Right hindlimb (tissue), 1 donor: Measurements from ENCODE around the gene GAB1.
"Not testable (repeated sequence)": the region's sequence is repeated elsewhere in the genome, so short reads cannot be mapped to it uniquely, and the experiment has no call there.

Source experiments
- DNase-seq: peaks from one replicate; pipeline ENCODE4 v3.0.0-alpha.2; 2018

GAB1 gene

GRCh38 chr4:143339497-143339896 is 2.8 kb downstream of the GAB1 start:
- no peak for DNase-seq

DNA sequence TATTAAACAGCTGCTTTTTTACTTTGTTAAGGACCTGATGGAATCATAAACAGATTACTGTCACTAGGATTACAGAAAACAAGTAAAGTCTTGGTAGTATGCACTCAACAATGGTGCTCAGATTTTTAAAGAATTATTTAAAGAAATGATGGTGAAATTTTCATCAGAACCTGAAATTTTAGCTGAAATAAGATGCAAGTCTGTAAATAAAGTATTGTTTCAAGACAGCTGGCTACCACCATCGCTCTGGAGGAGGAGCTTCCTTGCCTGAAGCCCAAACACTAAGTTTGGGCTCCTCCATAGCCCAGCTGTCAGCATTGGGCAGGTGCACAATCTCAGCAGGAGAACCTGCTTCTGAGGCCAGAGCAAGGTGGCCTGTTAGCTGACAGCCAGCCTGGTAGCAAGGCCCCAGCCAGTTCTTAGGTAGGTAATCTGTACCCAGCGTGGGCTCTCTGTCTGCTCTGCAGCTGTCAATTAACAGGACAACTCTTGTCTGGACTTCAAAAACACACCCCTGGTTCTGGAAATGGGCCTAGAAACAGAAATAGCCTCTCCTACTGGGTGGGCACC is 4.6 kb downstream of the GAB1 start:
- DNase-seq: no peak

- DNase-seq: no peak
Observed at GRCh38 chr4:143343276-143343831, 6.7 kb downstream of the GAB1 start.

- DNase-seq: no peak
Observed at GRCh38 chr4:143344041-143344440, 7.4 kb downstream of the GAB1 start.

DNA sequence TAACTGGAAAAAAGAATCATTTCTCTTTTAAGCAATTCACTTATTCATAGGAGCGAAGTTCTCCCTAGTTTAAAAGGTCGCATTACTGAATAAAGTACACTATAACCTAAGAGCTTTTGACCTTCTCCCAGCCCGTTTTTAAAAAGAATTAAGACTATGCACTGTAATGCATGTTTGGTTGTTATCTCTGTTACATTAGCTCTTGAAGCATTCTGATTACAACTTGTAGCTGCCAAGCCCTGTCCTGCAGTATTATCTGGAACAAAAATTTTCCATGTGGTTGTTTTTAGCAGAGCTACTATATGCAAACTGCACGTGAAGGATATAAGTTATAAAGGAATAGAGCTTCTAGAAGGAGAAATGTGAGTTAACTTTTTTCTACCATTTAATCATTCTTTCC is 8.1 kb downstream of the GAB1 start:
- DNase-seq: no peak

GRCh38 chr4:143345356-143345755 is 8.7 kb downstream of the GAB1 start:
- no peak for DNase-seq

DNA sequence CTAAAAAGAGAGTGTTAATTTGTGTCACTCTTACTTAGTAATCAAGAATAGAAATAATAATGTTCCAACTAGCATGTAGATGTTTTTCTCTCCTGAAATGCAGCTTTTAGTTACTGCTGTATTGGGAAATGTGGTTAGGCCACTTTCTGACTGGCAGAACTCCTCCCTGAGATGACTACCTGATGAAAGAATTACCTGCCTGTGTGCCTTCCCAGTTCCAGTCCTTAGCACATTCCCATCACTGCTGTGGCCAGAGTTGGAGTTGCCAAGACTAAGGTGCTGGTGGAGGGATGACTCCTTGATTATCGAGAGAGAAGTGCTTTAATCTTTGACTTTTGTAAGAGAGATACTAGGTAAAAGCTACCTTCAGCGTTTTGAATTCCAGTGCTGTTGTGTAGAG is 9.5 kb downstream of the GAB1 start:
- DNase-seq: no peak

GRCh38 chr4:143347484-143348111 is 10.9 kb downstream of the GAB1 start:
- no peak for DNase-seq

DNA sequence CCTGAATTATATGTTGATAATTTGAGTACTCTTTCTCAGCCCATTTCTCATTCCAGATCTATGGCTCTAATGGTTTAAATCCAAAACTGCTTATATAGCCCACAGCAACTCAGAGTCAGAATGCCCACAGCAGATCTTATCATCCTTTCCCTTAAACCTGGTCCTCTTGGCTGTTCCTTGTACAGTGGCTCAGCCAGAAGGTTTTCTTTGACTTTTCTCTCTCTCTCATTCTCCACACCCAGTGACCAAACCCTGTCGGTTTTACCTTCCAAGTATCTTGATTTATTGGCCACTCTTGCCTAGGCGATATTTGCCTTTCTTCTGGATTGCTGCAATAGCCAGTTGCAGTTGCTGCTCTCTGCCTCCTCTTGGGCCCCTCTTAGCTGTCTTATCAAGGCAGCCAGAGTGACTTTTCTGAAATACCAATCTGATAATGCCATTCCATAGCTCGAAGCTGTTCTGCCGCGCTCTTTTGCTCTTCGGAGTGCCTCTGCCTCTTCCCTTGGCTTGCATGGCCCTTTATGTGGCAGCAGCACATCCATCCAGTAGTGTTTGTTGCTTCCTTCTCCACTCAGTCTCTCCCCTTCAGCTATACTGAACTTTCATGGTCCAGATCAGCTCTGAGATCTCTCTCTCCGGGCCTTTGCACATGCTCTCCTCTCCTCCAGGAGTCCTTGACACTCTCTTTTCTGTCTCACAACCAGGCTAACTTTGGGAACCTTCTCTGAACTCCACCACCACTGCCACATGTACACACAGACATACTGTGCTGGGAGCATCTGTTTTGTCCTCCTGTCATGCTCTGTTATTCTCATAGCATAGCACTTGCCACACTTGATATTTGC is 11.8 kb downstream of the GAB1 start:
- DNase-seq: no peak

DNA sequence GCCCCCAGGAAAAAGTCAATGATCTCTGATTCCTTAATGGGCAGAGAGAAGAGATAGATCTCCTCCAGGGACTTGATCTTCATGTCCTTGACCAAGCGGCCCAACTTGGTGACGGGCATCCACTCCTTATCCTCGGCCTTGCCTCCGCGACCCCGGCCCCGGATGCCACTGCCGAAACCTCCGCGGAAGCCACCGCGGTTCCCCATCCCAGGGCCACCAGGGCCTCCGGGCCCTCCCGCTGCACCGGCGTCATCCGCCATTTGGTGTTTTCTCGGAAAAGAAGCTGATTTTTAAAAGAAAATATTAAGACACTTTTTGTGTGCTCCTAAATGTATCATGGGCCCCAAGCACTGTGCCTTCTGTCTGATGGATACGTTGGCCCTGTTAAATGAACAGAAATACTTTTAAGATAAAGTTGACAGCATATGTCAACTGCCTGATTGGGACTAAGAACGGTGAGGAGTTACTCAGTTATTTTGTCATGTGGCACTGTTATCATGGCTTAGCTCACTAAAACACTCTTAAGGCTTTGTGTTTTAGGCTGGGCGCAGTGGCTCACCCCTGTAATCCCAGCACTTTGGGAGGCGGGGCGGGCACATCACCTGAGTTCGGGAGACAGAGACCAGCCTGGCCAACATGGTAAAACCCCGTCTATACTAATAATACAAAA is 13.3 kb downstream of the GAB1 start:
- not testable (repeated sequence) for DNase-seq

DNA sequence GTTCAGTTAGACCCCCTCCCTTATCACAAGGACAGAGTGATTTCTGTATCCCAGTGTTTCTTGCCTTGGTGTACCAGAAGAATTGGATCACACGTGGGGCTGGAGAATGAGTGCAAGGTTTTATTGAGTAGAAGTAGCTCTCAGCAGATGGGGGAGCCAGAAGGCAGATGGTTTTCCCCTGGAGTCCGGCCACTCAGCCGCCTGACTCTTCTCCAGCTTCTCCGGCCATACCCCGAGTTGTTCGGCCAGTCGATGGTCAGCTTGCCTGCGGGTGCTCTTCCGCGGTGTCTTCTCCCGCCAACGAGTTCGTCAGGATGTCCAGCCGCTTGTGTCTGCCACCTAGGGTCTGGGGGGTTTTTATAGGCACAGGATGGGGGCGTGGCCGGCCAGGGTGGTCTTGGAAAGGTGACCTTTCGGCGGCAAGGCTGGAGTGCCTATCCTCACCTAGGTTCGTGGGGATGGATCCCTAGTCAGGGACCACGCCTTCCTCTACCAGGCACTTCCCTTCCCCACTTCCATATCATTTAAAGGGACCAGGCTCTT is 14.5 kb downstream of the GAB1 start:
- DNase-seq: no peak

DNA sequence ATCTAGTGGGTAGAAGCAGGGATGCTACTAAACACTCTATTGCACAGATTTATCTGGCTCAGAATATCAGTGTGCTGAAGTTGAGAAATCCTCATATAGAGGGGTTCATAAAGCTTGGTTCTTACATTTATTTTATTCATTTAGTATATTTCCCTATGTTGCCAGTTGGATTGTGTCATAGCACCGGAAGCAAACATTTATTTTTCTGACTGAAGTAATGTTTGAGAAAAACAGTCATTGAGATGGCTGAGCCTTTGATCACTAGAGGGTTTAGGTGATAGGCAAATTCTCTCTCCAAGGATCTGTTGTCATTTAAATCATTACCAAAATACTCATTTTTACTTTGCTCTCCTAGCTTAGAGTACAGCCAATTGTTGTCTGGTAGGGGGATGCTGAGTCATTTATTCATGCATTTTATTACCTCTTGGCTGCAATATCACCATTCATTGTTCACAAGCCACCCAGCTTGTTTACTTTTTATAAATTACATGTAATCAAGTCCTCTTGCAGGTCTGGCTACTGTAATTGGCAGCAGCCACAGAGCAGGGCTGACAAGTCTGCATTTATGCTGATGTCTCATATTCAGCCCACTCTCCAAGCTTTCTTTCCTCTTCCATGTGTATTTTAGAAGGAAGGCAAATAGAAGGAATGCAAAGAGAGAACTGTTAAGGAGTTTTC is 15.2 kb downstream of the GAB1 start:
- no peak for DNase-seq

DNA sequence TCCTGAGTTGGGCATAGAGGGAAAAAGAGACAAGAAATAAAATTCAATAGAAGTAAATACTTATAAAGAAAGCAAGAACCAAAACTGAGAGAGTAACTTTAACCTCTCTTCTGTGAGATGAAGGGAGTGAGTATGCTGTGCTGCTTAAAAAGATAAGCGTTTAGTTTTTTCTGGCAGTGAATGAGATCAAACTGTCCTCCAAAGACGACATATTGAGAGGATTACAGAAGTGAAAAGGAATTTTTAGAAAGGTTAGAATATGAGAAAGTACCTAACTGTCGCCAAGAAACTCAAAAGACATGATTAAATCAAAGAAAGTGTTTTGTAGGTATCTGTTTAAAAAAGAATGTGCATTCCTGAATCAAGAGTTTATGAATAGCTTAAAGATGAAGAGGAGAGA is 16.0 kb downstream of the GAB1 start:
- no peak for DNase-seq

GRCh38 chr4:143353797-143354196 is 17.1 kb downstream of the GAB1 start:
- DNase-seq: no peak

- no peak for DNase-seq
Observed at GRCh38 chr4:143354990-143355389, 18.3 kb downstream of the GAB1 start.

GRCh38 chr4:143355540-143356217 is 19.0 kb downstream of the GAB1 start:
- DNase-seq: no peak

DNA sequence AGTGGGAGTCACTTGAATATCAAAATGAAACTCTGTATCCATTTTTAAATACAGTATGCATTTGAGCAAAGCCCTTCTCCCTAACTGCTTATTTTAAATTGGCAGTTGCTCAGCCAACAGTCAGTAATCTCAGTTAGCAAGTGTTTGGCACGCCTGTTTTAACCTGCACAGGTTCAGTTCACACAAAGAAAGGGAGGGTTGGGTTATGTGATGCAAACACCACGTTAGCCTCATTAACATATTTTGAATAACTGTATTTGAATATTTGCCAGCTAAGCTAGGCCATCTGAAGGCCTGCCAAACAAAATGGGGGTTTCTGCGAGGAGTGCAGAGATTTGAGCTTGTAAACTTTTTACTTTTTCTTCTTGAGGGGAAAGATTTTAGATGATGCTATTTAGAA is 19.8 kb downstream of the GAB1 start:
- DNase-seq: no peak

GRCh38 chr4:143357161-143357845 is 20.6 kb downstream of the GAB1 start:
- DNase-seq: no peak

GRCh38 chr4:143358419-143358818 is 21.7 kb downstream of the GAB1 start:
- DNase-seq: no peak

DNA sequence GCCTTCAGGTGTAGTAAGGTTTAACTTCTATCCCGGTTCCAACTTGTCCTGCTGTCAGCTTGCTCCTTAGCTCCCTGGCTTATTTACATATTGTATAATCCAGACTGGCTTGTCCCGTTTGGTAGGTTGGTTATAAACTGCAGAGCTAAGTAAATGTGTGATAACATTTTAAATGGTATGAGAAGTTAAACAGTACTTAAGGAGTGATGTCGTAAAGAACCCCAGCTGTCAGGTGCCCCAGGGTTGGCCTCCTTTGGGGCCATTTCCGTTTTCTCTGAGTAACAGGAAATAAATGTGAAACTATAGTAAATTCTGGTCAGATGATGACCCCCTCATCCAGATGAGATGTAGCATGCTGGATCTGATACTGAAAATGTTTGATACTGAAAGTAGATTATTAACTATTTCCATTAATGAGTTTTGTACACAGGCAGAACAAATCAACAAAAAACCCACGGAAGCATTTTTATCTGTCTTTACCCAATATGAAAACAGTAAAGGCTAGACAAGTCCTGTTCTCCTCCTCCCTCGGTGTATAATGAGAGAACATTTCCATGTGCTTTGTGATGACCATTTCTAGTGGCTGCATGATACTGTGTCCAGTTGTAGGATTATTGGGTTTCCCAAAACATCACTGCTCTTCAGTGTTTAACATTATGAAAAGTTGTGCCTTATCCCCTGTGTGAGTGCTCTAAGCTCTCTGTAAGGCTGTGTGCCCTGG is 22.4 kb downstream of the GAB1 start:
- DNase-seq: no peak
